ENCODE data around the gene RAPGEF4. TPM values are rescaled to one million over a fixed set of nuclear protein-coding genes. Genes with fewer than 3 reads are reported as not detected.

The RAPGEF4 gene
- total and polyA plus RNA-seq, 2 of the 13 experiments (the other 11 are each of a cell fraction or from before 2014, with no cell fraction given): 0.78 to 0.91 TPM

DNA sequence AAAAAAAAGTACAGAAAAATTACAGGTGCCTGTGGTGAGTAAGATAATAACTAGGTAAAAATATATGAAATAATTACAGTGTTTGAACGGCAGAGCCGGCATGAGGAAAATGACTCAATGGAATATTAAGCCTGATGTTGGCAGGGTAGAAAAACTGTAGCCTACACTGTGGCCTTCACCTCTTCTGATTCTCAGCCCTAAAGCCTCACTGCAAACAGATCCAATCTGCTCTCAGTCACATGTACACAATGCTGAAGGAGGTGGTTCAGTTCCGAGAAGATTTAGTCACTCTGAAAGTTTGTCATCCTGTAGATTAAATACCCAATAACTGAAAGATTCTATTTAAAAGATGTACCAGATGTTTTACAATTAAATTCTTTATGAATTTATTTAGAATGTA is 273.1 kb downstream of the RAPGEF4 start (continued):
- TF ChIP-seq ZNF614 (CRISPR knock-in tag; IDR thresholded peaks at IDR 0.05; ENCODE audit: borderline replicate concordance) (0 out of 2 replicates have a peak, but pooled peaks have one; percentile 29), TEAD3 (CRISPR knock-in tag; optimal IDR thresholded peaks at IDR 0.05; ENCODE audit: borderline replicate concordance) (peak; percentile 47), HMG20A (CRISPR knock-in tag; IDR thresholded peaks at IDR 0.05; ENCODE audit: borderline replicate concordance) (peak; percentile 76; the same call in 1 of the 2 replicates), AGO2 (optimal IDR thresholded peaks at IDR 0.05; ENCODE audit: low read depth, low read length) (no peak), BCL6 (CRISPR knock-in tag; IDR thresholded peaks at IDR 0.05) (0 out of 2 replicates have a peak, but pooled peaks have one; percentile 8), SOX5 (CRISPR knock-in tag; IDR thresholded peaks at IDR 0.05; ENCODE audit: borderline replicate concordance) (peak; percentile 21; the same call in 1 of the 2 replicates), DMAP1 (CRISPR knock-in tag; IDR thresholded peaks at IDR 0.05) (no peak), MXI1 (IDR thresholded peaks at IDR 0.05; ENCODE audit: borderline replicate concordance, low read depth, low read length) (no peak), NBN (conservative IDR thresholded peaks at IDR 0.05) (no peak), NCOA2 (CRISPR knock-in tag; IDR thresholded peaks at IDR 0.05) (peak; percentile 82), IRF2 (CRISPR knock-in tag; IDR thresholded peaks at IDR 0.05) (0 out of 2 replicates have a peak, but pooled peaks have one; percentile 26), ZNF556 (CRISPR knock-in tag; IDR thresholded peaks at IDR 0.05; ENCODE audit: borderline replicate concordance) (no peak), ZNF788 (CRISPR knock-in tag; IDR thresholded peaks at IDR 0.05; ENCODE audit: borderline replicate concordance) (no peak), SOX6 (IDR thresholded peaks at IDR 0.05) (no peak), SOX6 (CRISPR knock-in tag; IDR thresholded peaks at IDR 0.05) (peak; percentile 34; the same call in 1 of the 2 replicates), HDAC2 (CRISPR knock-in tag; IDR thresholded peaks at IDR 0.05) (peak; percentile 59; the same call in 1 of the 2 replicates), HNF4A (CRISPR knock-in tag; IDR thresholded peaks at IDR 0.05) (peak; percentile 38), ZFX (CRISPR knock-in tag; IDR thresholded peaks at IDR 0.05; ENCODE audit: low read depth) (0 out of 2 replicates have a peak, but pooled peaks have one; percentile 22)
- TF ChIP-seq, protein P1, sequence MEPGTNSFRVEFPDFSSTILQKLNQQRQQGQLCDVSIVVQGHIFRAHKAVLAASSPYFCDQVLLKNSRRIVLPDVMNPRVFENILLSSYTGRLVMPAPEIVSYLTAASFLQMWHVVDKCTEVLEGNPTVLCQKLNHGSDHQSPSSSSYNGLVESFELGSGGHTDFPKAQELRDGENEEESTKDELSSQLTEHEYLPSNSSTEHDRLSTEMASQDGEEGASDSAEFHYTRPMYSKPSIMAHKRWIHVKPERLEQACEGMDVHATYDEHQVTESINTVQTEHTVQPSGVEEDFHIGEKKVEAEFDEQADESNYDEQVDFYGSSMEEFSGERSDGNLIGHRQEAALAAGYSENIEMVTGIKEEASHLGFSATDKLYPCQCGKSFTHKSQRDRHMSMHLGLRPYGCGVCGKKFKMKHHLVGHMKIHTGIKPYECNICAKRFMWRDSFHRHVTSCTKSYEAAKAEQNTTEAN (CRISPR knock-in tag; conservative IDR thresholded peaks at IDR 0.05): peak; percentile 36; the same call in 1 of the 2 replicates
- TF ChIP-seq, protein P2, sequence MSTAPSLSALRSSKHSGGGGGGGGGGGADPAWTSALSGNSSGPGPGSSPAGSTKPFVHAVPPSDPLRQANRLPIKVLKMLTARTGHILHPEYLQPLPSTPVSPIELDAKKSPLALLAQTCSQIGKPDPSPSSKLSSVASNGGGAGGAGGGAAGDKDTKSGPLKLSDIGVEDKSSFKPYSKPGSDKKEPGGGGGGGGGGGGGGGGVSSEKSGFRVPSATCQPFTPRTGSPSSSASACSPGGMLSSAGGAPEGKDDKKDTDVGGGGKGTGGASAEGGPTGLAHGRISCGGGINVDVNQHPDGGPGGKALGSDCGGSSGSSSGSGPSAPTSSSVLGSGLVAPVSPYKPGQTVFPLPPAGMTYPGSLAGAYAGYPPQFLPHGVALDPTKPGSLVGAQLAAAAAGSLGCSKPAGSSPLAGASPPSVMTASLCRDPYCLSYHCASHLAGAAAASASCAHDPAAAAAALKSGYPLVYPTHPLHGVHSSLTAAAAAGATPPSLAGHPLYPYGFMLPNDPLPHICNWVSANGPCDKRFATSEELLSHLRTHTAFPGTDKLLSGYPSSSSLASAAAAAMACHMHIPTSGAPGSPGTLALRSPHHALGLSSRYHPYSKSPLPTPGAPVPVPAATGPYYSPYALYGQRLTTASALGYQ (CRISPR knock-in tag; IDR thresholded peaks at IDR 0.05): 0 out of 2 replicates have a peak, but pooled peaks have one; percentile 24
- TF ChIP-seq, protein P3, sequence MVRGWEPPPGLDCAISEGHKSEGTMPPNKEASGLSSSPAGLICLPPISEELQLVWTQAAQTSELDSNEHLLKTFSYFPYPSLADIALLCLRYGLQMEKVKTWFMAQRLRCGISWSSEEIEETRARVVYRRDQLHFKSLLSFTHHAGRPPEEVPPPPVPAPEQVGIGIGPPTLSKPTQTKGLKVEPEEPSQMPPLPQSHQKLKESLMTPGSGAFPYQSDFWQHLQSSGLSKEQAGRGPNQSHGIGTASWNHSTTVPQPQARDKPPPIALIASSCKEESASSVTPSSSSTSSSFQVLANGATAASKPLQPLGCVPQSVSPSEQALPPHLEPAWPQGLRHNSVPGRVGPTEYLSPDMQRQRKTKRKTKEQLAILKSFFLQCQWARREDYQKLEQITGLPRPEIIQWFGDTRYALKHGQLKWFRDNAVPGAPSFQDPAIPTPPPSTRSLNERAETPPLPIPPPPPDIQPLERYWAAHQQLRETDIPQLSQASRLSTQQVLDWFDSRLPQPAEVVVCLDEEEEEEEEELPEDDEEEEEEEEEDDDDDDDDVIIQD (CRISPR knock-in tag; IDR thresholded peaks at IDR 0.05; ENCODE audit: low read depth): peak; percentile 56; the same call in 1 of the 2 replicates
- TF ChIP-seq, protein P4, sequence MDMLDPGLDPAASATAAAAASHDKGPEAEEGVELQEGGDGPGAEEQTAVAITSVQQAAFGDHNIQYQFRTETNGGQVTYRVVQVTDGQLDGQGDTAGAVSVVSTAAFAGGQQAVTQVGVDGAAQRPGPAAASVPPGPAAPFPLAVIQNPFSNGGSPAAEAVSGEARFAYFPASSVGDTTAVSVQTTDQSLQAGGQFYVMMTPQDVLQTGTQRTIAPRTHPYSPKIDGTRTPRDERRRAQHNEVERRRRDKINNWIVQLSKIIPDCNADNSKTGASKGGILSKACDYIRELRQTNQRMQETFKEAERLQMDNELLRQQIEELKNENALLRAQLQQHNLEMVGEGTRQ (IDR thresholded peaks at IDR 0.05; ENCODE audit: low read depth, low read length): no peak
- TF ChIP-seq, protein P4 (CRISPR knock-in tag; IDR thresholded peaks at IDR 0.05; ENCODE audit: borderline replicate concordance): no peak
- TF ChIP-seq, protein P5, sequence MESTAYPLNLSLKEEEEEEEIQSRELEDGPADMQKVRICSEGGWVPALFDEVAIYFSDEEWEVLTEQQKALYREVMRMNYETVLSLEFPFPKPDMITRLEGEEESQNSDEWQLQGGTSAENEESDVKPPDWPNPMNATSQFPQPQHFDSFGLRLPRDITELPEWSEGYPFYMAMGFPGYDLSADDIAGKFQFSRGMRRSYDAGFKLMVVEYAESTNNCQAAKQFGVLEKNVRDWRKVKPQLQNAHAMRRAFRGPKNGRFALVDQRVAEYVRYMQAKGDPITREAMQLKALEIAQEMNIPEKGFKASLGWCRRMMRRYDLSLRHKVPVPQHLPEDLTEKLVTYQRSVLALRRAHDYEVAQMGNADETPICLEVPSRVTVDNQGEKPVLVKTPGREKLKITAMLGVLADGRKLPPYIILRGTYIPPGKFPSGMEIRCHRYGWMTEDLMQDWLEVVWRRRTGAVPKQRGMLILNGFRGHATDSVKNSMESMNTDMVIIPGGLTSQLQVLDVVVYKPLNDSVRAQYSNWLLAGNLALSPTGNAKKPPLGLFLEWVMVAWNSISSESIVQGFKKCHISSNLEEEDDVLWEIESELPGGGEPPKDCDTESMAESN (CRISPR knock-in tag; conservative IDR thresholded peaks at IDR 0.05): no peak

All from HepG2 (cell line).